HG03103 (cell line): Measurements from ENCODE around the gene OR6J1.
"Not testable (repeated sequence)": the region's sequence is repeated elsewhere in the genome, so short reads cannot be mapped to it uniquely, and the experiment has no call there.

Source experiments
- ATAC-seq: cut with Tn5 transposase; IDR thresholded peaks from one replicate; pipeline ENCODE4 v1.9.1; 2021; ENCODE audit warnings: low read depth; ENCODE audit not compliant: unreplicated experiment

Gene OR6J1

DNA sequence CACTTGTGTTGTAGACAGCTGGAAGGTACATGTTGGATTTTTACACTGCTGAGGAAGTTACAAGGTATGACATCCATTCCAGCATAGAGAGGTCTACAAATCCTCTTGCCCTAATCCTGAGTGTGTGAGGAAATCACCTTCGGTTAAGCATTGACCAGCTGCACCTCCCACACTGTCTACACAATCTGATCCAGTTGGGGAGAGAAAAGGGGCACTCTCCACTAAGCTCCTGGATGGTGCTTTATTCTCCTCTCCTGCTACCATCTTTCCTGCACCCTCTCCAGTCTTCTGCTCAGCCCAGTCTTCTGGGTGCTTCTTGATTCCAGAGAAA, at the start of gene OR6J1:
OR6J1 (minus strand) TSS at position 48 of the 331 bp plus-strand sequence. CDS start 9,541 bp downstream, outside the sequence.
- ATAC-seq: no peak

DNA sequence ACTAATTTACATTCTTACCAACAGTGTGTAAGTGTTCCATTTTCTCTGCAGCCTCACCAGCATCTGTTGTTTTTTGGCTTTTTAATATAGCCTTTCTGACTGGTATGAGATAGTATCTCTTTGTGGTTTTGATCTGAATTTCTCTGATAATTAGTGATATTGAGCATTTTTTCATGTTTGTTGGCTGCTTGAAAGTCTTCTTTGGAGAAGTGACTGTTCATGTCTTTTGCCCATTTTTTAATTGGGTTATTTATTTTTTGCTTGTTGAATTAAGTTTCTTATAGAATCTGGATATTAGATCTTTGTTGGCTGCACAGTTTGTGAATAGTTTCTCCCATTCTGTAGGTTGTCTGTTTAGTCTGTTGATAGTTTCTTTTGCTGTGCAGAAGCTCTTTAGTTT, 48.0 kb upstream of the OR6J1 start:
- no peak for ATAC-seq

DNA sequence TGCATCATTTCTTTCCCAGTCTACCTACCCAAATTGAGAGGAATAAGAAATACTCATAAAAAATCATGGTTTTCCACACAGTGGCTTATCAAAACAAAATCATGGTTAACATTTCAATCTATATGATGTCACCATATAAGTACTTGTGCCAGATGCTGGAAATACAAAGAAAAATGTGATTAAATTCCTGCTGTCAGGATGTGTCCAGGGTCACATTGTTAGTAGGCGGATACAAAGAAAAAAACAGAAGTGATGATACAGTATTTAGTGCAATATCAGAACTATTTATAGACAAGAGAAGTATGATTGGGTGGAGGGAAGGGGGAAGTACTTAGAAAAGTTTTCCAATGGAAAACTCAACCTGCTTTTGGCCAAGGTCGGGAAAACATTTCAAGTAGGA, 47.0 kb upstream of the OR6J1 start:
- ATAC-seq: no peak

- no peak for ATAC-seq
These were observed 45.0 kb upstream of the OR6J1 start for GRCh38 chr14:22689199-22689598.

DNA sequence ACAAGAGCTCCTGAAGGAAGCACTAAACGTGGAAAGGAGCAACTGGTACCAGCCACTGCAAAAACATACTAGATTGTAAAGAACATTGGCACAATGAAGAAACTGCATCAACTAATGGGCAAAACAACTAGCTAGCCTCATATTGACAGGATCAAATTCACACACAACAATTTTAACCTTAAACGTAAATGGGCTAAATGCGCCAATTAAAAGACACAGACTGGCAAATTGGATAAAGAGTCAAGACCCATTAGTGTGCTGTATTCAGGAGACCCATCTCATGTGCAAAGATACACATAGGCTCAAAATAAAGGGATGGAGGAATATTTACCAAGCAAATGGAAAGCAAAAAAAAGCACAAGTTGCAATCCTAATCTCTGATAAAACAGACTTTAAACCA, 43.8 kb upstream of the OR6J1 start:
- not testable (repeated sequence) for ATAC-seq

- not testable (repeated sequence) for ATAC-seq
These were observed 42.0 kb upstream of the OR6J1 start for GRCh38 chr14:22686176-22686611.

DNA sequence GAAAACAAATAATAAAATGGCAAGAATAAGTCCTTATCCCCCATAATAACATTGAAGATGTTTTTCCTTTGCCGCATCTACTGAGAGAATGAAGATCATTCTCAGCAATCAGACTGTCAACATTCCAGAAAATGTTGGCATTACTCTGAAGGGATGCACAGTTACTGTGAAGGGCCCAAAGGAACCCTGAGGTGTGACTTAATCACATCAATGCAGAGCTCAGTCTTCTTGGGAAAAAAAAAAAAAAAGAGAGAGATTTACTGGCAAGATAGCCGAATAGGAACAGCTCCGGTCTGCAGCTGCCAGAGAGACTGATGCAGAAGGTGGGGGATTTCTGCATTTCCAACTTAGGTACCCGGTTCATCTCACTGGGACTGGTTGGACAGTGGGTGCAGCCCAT, 41.3 kb upstream of the OR6J1 start:
- ATAC-seq: no peak

DNA sequence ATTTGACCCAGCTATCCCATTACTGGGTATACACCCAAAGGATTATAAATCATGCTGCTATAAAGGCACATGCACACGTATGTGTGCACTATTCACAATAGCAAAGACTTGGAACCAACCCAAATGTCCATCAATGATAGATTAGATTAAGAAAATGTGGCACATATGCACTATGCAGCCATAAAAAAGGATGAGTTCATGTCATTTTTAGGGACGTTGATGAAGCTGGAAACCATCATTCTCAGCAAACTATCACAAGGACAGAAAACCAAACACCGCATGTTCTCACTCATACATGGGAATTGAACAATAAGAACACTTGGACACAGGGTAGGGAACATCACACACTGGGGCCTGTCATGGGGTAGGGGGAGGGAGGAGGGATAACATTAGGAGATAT, 39.3 kb upstream of the OR6J1 start:
- not testable (repeated sequence) for ATAC-seq

DNA sequence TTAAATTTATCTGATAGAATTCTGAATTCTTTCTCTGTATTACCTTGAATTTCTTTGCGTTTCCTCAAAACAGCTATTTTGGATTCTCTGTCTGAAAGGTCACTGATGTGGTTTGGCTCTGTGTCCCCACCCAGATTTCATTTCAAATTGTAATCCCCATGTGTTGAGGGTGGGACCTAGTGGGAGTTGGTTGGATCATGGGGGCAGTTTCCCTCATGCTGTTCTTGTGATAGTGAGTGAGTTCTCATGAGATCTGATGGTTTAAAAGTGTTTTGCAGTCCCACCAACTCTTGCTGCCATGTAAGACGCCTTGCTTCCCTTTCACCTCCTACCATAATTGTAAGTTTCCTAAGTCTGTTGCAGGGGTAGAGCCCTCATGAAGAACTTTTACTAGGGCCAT, 34.1 kb upstream of the OR6J1 start:
- no peak for ATAC-seq

DNA sequence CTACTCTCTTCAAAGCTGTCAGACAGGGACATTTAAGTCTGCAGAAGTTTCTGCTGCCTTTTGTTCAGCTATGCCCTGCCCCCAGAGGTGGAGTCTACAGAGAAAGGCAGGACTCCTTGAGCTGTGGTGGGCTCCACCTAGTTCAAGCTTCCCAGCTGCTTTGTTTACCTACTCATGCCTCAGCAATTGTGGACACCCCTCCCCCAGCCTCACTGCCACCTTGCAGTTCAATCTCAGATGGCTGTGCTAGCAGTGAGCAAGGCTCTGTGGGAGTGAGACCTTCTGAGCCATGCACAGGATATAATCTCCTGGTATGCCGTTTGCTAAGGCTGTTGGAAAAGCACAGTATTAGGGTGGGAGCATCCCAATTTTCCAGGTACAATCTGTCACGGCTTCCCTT, 33.4 kb upstream of the OR6J1 start:
- ATAC-seq: not testable (repeated sequence)

GRCh38 chr14:22671622-22672021, 27.5 kb upstream of the OR6J1 start:
- ATAC-seq: no peak

GRCh38 chr14:22668863-22669262, 24.7 kb upstream of the OR6J1 start:
- no peak for ATAC-seq

DNA sequence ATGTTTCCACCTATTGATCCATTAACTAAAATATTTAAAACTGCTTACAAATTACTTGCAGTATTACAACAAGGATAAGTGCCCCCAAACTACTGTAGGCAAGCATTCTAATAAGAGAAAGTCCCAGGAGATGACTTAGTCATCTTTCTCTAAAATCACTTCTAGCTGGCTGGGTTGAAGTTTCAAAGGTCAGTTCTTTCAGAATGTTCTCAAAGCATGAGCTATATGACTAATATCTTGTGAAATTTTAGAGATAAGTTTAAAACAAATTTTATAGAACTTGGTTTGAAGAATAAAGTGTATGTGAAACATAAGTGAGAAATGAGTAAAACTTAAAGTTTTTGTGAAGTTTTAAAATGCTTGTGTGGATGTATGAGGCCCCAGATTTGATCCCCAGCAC, 24.3 kb upstream of the OR6J1 start:
- ATAC-seq: no peak

GRCh38 chr14:22667881-22668280, 23.7 kb upstream of the OR6J1 start:
- ATAC-seq: no peak

DNA sequence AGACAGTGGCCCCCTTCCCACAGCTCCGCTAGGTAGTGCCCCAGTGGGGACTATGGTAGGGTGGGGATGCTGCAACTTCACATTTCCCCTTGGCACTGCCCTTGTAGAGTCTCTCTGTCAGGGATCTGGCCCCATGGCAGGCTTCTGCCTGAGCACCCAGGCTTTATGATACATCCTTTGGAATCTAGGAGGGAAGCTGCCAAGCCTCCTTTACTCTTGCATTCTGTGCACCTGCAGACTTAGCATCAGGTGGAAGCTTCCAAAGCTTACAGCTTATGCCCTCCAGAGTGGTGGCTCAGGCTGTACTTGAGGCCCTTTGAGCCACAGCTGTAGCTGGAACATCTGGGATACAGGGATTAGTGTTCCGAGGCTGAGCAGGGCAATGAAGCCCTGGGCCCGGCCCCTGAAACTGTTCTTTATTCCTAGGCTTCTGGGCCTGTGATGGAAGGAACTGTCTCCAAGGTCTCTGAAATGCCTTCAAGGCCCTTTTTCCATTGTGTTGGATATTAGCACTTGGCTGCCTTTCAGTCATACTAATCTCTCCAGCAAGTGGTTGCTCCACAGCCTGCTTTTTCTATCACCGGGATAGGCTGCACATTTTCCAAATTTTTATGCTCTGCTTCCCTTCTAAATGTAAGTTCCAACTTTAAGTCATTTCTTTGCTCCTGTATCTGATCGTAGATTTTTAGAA, 22.2 kb upstream of the OR6J1 start:
- ATAC-seq: no peak

GRCh38 chr14:22664261-22664660, 20.1 kb upstream of the OR6J1 start:
- no peak for ATAC-seq

DNA sequence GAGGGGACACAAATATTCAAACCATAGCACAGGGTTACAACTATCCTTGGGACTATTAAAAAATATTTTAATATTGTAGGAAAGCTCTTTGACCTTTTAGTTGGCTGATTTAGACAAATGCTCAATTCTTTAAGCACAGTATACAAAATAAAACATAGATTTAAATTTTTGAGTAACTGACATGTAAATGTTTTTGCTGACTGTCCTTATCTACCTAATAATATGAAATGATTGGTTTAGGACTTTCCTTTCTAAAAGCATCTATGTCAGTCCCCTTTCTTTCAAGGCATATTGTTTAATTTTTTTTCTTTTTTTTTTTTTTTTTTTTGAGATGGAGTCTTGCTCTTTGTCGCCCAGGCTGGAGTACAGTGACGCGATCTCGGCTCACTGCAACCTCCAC, 16.5 kb upstream of the OR6J1 start:
- ATAC-seq: no peak

GRCh38 chr14:22658946-22659345, 14.8 kb upstream of the OR6J1 start:
- no peak for ATAC-seq

GRCh38 chr14:22657861-22658260, 13.7 kb upstream of the OR6J1 start:
- ATAC-seq: no peak

DNA sequence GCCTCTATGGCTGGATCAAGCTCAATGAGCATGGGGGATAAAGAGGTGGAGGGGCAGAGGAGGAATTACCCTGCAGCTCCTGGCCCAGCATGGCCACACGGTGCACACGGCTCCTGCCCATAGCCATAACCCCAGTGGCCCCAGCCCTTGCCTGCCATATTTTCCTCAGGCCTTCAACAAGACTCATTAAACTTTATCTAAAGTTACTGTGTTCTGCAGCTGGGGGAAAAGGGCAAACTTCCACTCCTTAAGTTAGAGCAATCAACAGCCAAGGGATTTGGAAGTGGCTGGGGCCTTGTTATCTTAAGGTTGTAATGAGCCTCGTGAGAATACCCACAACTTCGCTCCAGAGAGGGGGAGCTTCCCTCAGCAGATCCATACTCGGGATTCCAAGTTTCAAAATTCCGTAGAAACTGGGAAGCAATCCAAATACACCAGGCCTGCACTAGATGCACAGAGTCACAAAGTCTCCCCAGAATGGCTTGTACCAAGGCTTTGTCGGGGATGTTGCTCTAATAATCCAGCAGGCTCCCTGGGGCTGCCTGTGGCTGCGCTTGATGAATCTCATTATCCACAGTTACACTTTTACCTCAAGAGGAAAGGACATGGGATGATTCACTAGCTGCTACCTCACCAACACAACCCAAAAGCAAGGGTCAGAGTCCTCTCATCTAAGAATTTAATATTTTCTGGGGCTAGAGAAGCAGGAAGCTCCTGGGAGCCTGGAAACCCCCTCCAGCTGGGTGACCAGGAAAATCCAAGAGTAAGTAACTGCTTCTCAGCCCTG, 13.0 kb upstream of the OR6J1 start:
- ATAC-seq: no peak

GRCh38 chr14:22656226-22656625, 12.1 kb upstream of the OR6J1 start:
- ATAC-seq: no peak

- no peak for ATAC-seq
These were observed 9.0 kb upstream of the OR6J1 start for GRCh38 chr14:22653012-22653621.
